H54 (cell line): Measurements from ENCODE around the gene COMMD8.

Experiments
- DNase-seq: peaks from one replicate; pipeline ENCODE4 v3.0.0; 2011; ENCODE audit warnings: low spot score, mixed read lengths; ENCODE audit not compliant: insufficient read length
- FAIRE-seq: peaks from 3 replicates; lab custom pipeline; 2011; peaks lifted over from hg19 to GRCh38; lab: Jason Lieb, UNC
- POLR2A ChIP-seq: IDR thresholded peaks from 2 replicates; pipeline ENCODE4 v1.6.1; 2011; ENCODE audit warnings: low read depth, mild to moderate bottlenecking, low read length

The COMMD8 gene

DNA sequence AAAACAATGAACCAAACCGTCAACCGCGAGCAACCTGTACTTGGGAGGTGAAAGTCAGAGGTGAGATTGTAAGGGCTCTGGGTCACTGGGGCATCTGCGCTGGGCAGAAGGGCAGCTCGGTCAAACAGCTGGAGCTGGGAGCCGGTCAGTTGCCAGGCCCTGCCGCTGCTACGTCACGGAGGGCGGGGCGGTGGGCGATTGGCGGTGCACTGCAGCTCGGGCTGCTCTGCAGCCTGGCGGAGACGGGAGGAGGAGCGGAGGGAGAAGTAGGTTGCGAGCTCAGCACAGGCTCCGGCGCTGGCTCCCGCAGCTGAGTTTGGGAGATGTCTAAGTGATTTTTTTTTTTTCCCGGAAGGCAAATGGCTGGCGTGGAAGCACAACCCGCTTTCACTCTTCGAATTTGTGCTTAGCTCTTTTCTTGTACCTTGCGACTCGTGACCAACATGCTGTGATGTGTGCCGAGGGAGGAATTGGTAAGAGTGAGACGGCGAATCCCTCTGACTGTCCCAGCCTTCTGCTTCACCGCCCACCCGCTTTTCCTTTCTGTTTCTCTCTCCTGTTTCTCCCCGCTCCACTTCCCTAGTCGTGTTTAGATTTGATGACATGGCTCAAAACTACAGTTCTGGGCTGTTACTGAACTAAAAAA lies 21.7 kb upstream of the COMMD8 start, which contains the start of gene ATP10D:
TSS of gene ATP10D (plus strand) at position 229 of the 646 bp plus-strand sequence. CDS start 27,266 bp downstream, outside the sequence.
- TF ChIP-seq POLR2A = peak; percentile 92
- DNase-seq (peak; percentile 61), FAIRE-seq (peak; percentile 97)

DNA sequence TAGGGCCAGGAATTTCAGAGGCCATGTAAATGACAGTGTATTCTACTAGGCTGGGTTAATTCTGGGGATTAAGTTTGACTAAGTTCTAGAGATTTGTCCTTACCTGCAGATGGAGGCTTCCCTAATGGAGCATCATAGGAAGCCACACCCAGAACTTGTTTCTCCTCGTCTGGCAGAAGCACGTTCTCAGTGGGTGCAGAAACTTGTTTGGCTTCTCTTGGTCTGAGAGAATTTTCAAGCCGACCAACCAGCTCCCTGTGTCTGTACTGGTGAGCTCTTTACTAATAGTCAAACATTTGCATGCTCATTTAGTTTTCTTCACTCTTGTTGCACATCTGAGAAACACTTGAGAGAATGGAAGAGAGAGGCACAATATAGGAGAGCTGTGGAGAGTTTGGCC lies 20.7 kb upstream of the COMMD8 start:
- no peak for TF ChIP-seq POLR2A
- FAIRE-seq (no peak), DNase-seq (no peak)

GRCh38 chr4:47483745-47484144 lies 20.2 kb upstream of the COMMD8 start:
- no peak for DNase-seq
- no peak for FAIRE-seq
- no peak for TF ChIP-seq POLR2A

DNA sequence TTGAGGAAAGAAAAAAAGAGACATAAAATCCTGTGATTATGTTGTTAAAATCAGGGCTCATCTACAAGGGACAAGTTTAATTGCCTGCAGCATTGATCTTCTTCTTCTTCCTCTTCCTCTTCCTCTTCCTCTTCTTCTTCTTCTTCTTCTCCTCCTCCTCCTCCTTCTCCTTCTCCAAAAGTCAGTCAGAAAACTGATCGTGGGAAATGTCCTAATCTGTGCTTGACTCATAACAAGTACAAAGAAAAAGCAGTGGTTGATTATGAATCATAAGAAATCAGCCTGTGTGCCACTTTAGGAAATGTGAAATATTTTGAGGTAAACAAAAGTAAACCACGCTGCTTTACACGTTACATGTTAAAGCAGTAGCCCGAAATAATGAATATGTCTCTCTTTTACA lies 18.8 kb upstream of the COMMD8 start:
- DNase-seq (no peak), FAIRE-seq (no peak)
- TF ChIP-seq POLR2A = no peak

- DNase-seq (no peak), FAIRE-seq (no peak)
- no peak for TF ChIP-seq POLR2A
Measured at GRCh38 chr4:47478804-47479203, 15.3 kb upstream of the COMMD8 start.

DNA sequence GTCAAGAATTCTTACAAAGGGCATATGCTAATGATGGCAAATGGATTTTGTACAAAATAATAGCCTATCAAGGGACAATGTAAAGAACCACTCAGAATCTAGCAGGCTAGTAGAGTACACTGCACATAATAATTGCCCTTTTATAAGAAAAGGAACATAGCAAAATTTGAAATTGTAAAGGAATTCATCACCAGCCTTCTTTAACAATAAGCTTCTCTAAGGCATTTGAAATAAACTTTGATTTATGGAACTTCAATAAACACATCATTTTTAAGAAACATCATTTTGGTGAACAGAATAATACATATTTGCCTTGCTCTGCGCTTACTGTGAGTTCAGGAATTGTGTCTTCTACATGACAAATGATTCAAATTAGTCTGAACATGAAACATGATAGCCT lies 11.9 kb upstream of the COMMD8 start:
- no peak for DNase-seq
- no peak for FAIRE-seq
- TF ChIP-seq POLR2A = no peak

DNA sequence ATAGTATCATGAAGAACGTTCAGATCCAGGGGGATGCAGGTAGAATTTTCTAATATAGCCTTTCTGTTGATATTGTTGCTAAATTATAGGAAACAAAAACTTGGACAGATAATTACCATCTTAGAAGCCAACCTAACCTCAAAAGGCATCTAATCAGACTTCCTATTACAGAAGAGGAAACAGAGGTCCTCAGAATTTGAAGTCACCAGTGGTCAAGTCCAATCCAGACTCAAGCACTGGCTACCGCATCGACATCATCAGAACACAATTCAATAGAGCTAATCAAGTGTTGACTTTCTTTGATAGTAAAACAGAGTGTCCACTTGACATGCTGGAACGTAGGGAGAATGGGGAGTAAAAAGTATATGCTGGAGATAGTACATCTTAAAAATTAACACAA lies 11.3 kb upstream of the COMMD8 start:
- FAIRE-seq (no peak), DNase-seq (no peak)
- no peak for TF ChIP-seq POLR2A

DNA sequence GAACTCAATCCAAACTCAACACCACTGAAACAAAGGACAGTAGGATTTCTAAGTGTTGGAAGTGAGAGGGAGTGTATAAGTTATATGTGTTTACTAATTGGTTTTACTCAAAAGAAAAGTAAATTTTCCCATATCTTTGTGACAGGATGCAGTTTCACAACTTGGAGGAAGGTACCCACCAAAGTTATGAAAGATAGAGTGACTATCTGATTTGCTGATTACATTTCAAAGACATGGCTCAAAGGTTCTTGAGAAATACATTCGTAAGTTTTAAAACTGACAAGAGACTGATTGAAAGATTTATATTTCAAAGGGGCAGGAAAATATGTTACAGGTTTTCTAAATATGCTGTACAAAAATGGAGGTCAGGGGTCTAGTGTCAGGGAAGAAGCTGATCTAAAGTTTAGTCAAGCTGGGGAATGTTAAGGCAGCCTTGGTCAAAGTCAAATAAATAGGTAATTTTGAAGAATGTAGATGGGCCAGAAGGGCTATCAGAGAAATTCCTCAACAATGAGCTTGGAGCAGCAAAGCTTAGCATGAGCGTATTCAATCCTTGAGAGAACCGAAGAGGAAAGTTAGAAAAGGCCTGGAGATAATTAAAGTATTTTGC lies 9.7 kb upstream of the COMMD8 start:
- no peak for FAIRE-seq
- TF ChIP-seq POLR2A = no peak
- no peak for DNase-seq

- DNase-seq = no peak
- TF ChIP-seq POLR2A = no peak
- no peak for FAIRE-seq
Measured at GRCh38 chr4:47471591-47471990, 8.1 kb upstream of the COMMD8 start.

DNA sequence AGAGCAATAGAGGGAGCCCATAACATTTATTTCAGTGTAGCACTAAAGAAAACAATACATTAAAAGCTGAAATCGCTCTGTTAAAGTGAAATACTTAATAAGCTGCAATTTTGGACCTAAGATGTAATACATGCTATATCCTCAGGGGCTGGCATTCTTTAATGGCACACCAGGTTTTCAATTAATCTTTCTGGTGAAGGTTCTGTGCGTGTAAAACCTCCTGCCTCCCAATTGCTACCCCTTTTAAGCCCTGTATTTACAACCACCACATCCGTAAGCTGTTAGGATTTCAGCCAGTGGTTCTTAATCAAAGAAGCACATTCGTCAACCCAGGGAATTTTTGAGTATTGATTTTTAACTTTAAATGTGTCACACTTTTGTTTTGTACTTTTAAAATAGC lies 7.6 kb upstream of the COMMD8 start:
- no peak for TF ChIP-seq POLR2A
- no peak for FAIRE-seq
- no peak for DNase-seq

GRCh38 chr4:47469951-47470350 lies 6.4 kb upstream of the COMMD8 start:
- TF ChIP-seq POLR2A = no peak
- no peak for FAIRE-seq
- DNase-seq = no peak

- no peak for DNase-seq
- TF ChIP-seq POLR2A = no peak
- no peak for FAIRE-seq
Measured at GRCh38 chr4:47468706-47469365, 5.3 kb upstream of the COMMD8 start.

DNA sequence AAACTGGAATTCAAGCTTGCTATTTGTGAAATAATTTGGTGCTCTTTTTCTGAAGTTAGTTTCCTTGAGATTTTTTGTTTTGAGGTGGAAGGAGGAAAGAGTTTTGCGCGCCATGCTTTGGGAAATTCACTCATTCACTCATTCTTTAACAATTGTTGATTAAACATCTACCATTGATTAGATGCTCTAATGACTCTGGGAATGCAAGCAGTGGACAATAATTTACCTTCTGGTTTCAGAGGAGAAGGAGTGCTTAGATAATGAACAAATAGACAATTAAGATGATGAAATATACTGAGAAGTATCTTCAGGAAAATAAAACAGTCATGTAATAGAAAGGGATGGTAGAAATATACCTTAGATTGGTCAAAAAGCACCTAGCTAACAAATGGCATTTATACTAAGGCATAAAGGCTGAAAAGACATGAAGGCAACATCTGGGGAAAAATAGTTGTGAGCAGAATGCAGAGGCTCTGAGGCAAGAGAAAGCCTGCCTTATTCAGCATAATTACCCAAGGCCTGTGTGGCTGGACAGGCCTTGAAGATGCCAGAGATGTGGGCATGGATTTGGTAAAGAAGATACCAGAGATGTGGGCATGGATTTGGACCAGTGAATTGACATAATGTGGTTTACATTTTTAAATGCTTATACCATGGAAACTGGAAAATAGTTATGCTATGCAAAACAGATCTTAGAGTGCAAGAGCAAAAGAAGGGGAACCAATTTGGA lies 2.7 kb upstream of the COMMD8 start:
- no peak for TF ChIP-seq POLR2A
- no peak for FAIRE-seq
- DNase-seq = no peak

- TF ChIP-seq POLR2A = no peak
- no peak for FAIRE-seq
- DNase-seq = no peak
Measured at GRCh38 chr4:47465004-47465403, 1.5 kb upstream of the COMMD8 start.
